GM18502 (cell line): ENCODE measurements around the gene IFFO2.
"Not testable (repeated sequence)": the region's sequence is repeated elsewhere in the genome, so short reads cannot be mapped to it uniquely, and the experiment has no call there.

Experiments used
- ATAC-seq: cut with Tn5 transposase; IDR thresholded peaks from one replicate; pipeline ENCODE4 v1.9.1; 2021; ENCODE audit warnings: mild to moderate bottlenecking; ENCODE audit not compliant: unreplicated experiment, poor library complexity

Gene IFFO2

DNA sequence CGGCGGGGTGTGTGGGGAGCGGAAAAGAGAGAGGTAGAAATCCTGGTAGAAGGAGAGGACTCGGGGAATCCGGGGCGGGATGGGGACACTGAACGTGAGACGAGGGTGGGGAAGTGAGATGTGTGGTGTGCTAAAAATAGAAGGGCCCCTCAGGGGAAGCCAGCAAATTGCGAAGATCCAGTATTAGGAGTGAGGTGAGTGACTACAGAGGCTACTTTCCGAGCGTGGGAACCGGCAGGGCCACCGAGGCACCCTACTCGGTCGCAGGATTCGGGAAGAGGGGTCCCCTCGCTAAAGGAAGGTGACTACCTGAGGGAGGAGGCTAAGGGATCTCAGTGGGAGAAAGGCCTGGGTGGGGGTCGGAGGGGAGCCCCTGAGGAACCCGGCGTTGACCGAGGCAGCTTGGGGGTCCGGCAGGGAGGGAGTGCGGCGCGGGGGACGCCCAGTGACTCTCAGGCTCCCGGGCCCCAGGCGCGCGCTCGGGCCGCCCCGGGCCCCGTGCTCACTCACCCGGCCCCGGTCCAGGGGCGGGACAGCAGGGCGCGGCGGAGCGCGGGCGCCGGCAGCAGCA, 54.4 kb downstream of the IFFO2 start:
- no peak for ATAC-seq

DNA sequence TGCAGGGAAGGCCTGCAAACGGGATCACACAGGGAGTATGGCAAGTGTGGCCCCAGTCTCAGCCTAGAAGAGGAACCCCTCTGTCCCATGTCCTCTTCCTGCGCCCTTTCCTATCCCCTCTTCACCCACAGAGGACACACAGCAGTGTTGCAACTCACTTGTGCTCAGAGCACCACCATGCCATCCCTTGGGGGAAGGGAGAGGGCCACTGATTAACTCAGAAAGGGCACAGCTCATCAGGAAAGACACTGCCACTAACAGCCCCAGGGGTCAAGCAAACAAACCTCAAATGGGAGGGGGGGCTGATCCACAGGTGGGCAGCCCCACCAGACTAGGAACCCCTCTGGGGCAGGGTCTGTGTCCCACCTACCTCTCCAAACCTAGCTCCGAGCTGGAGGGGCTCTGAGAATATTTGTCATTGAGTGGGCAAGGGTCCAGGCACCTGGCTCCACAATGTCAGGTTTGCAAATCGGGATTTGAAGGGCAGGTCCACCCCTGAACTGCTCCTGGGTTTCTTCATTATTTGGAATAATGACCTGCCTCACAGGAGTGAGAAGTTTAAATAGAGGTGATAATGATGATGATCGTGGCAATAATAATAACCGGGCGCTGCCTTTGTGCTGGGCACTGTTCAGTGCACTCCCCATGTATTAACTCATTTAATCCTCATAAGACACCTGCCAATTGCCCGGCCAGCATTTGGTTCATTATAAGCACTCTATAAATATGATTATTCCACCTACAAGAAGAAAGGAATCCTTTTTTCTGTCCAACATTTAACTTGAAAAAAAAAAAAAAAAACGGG, 55.1 kb downstream of the IFFO2 start:
- ATAC-seq = no peak

DNA sequence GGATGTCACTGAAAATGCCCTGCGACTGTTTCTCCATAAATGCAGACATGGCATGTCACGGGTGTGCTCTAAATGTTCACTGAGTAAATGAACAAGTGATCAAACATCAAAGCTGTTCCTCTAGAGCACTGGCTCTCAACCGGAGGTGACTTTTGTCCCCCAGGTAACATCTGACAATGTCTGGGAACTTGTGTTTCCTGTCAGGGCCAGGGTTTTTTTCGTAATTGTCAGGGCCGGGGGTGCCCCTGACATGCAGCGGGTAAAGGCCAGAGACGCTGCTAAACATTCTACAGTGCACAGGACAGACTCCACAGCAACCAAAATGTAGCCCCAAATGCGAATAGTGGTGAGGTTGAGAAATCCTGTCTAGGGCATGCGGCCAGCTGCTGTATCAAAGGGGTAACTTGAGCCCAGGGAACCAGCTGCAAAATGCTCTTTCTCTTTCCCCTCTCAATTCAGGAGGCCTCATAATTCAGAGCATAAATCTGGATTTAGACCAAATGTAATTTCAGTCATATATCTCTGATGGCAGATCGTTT, 56.1 kb downstream of the IFFO2 start:
- no peak for ATAC-seq

DNA sequence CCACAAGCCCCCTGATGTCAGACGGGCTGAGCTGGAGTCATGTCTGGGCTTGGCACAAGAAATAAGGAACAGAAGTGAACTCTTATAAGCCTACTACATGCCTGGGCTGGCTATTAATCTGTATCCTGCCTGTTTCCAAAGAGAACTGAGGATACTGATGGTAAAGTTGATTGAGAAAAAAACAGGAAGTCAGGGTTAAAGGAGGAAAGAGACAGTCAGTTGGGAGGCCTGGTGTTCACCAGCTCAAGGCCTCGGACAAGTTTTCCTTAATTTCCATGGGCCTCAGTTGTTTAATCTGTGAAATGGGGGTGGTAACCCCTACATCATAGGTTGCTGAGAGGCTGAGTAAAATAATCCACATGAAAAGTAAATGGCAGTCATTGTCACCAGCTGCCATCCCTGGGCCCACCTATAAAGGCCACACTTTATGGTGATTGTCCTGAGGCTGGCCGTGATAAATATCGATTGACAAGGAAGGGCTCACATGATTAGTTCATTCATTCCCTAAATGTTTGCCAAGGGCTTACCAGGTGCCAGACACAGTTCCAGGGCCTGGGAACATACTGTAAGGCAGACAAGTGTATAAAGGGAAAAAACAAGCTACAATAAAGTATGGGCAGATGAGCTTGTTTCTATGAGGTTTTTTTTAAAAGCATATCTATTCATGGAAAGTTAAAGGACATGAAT, 57.0 kb downstream of the IFFO2 start:
- no peak for ATAC-seq

DNA sequence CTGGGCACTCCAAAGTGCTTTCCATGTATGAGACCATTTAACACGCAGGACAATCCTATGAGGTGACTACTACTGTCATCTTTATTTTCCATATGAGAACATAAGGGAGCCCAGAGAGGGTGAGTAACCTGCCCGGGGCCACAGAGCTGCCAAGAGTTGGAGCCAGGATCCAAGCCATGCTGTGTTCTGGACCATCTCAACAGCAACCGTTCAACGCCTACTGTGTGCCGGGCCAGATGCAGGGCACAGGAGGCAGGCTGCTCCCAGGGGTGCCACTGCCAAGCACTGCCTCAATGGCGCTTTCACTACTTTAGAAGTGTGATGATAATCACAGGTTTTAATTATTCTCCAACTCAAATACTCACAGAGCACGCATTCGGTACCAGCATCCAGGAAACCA, 57.9 kb downstream of the IFFO2 start:
- ATAC-seq = no peak

DNA sequence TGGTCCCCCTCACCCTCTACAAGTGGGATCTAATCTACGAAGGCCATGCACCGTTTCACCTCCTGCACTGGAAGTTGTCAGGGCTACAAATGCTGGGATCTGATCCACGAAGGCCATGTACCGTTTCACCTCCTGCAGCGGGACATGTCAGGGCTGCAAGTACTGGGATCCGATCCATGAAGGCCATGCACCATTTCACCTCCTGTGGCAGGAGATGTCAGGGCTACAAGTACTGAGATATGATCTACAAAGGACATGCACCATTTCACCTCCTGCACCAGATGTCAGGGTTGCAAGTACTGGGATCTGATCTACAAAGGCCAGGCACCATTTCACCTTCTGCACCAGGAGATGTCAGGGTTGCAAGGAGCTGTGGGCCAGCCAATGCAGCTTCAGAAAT, 61.2 kb downstream of the IFFO2 start:
- ATAC-seq = no peak

DNA sequence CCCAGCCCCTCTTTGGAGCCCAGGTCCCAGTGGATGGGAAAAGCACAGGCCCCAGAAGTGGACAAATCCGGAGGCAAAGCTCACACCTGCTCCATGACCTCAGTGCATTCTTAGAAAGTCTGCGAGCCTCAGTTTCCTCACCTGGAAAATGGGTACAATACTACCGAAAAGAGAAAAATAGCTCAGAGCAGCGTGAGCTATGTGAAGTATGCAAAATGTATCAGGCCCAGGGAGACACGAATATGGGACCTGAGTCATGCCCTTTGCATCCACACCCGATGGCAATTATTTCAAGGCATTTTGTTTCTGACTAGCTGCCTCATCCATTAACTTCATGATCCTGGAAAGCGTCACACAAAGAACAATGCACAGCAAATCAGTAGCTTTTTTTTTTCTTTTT, 63.4 kb downstream of the IFFO2 start:
- ATAC-seq = no peak

DNA sequence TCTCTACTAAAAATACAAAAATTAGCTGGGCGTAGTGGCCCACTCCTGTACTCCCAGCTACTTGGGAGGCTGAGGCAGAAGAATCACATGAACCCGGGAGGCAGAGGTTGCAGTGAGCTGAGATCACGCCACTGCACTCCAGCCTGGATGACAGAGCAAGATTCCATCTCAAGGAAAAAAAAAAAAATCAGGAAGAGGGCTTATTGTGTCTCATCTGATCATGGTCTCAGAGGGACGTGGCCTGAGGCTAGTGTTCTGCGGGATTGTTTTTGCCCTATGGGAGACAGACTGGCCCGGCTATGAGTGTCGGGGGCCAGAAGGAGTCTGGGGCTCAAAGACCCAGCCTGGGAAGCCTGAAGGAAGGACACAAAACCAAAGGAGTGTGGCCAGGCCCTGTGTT, 64.6 kb downstream of the IFFO2 start:
- not testable (repeated sequence) for ATAC-seq

DNA sequence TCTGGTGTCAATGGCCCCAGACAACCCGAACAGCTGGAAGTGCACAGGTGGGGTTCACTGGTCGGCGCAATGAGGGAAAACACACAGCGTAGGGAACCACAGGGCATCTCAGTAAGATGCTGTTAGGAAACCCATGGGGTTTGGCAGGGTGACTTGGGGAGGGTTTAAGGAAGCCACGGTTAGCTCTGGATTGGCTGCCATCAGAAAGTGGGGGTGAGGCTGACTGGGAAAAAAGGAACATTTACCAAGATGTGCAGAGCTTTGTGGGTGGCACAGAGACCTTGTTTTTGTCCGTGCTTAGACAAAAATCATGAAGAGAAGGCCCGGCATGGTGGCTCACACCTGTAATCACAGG, 65.1 kb downstream of the IFFO2 start:
- no peak for ATAC-seq

DNA sequence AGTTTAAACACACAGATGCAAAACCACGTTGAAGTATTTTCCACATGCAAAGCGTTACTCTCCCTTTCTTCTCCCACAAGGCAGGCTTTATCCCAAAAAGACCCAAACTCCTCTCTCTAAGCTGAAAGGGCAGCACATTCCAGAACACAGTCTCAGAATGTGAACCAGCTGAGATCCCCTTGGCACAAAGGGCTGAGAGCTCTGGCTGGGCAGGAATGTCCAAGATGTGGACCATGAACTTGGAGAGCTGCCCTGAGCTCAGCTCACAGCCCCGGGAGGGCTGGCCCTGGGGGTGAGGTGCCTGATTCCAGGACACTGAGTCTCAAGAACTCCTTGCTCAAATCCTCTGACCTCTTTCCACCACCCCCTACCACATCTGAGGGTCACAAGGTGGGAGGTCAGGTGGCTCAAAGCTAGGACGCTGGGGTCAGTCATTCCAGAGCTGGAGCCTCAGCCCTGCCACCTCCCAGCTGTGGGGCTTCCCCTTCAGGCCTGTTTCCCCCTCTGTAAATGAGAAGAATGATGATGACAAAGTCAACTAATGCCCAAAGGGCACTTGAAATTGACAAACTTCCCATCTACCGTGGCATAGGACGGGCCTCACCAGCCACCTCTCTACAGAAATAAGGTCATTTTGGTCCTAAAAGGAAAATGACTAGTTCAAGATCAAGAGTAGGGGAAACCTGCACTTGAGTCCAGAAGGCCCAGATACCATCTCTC, 65.6 kb downstream of the IFFO2 start:
- no peak for ATAC-seq

DNA sequence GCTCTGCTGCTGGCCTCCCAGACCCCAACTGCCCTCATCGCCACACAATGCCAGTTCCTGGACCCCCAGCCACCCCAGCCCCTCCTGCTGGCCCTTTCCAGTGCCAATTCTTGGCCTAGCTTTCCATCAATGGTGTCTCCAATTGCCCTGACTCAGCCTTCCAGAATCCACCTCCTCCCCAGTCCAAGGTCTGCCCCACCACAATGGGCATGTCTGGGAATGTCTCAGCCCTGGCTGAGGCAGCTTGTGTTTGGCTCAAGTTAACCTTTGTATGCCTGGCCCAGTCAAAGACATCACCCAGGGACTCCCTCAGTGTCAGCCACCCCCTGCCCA, 70.5 kb downstream of the IFFO2 start:
- ATAC-seq = no peak

DNA sequence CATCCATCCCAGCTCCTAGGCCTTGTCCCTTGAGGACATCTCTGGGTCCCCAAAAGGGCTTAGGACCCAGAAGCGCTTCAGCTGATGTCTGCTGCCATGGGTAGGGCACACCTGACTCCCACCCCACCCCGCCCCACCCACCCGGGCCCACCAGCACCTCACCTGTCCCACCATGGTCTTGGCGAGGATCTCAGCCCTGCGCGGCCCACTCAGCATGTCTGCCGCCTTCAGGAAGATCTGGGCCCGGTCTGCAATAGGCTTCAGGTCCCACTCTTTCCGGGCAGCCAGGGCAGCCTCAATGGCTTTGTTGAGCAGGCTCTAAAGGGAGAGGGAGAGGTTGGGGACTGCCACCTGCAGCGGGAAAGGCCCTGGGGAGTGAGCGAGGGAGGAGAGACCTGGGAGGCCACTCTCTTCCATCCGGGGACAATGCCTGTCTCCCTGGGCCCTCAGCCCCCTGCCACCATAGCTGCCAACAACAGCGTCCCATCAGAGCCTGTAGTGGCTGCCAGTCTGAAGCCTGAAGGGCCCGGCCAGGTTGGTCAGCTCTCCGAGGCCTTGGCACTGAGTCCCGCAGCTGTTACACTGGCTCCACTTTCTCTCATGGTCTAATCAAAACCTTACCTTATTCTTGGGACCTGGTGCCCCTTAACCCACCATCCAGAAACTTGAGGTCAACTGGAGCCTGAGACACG, 71.0 kb downstream of the IFFO2 start:
- ATAC-seq = no peak

DNA sequence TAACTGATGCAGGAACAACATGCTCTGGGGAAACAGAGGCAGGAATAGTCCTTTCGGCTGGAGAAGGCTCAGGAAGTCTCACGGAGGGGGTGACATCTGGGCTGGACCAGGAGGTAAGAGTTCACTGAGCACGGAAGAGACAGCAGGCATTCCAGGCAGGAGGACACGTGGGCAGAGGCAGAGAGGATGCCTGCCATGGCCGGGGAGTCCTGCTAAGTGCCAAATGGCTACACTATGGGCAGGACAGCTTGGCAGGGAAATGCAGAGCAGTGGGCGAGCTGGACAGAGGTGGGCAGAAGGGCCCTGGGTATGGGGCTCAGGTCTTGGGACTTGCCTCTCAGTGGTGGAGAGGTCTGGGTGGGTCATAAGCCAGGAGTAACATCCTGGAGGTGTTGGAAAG, 71.7 kb downstream of the IFFO2 start:
- no peak for ATAC-seq

DNA sequence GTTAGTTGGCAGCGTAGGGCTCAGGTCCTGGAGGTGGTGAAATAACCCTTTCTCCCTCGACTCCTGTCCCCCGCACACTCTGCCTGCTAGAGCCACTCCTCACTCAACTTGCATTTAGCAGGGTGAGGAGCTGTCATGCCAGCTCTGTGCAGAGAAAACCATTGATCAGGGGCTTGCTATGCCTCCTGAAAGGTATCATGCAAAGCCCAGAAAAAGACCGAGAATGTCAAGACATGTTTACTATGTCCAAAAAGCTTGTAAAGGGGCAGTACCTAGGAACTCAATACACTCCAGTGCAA, 72.1 kb downstream of the IFFO2 start:
- no peak for ATAC-seq

DNA sequence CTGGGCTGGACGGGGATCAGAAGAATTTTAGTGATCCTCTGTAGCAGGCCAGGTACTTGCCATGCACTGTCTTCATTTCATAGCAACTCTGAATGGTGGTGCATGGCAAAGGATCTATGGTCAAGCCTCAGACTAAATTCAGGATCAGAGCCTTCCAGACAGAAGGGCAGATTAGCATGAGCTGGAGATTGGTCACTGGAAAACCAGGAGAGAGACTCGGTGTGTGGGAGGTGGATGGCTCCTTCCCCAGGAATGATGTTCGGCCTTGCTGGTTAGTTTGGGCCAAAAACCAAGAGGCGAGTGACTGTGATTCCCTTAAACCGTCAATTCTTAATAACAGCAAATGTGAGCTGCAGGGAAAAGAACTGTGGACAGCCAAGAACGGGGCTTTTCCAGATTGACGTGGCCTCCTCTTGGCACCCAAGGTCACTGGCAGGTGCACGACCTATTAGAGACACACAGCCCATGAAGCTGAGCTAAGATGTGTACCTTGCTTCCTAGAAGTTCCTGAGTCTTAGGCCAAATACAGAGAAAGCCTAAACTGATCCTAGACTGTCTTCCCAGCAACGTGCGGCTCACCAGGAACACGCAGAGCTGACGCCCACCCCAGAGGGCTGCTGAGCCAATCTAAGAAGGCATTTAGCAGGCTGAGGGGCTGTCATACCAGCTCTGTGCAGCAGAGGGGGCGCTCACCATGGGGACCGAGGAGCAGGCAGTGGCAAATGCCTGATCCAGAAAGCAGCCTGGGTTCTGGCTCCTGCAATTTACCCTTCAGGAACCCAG, 72.6 kb downstream of the IFFO2 start:
- ATAC-seq = no peak

DNA sequence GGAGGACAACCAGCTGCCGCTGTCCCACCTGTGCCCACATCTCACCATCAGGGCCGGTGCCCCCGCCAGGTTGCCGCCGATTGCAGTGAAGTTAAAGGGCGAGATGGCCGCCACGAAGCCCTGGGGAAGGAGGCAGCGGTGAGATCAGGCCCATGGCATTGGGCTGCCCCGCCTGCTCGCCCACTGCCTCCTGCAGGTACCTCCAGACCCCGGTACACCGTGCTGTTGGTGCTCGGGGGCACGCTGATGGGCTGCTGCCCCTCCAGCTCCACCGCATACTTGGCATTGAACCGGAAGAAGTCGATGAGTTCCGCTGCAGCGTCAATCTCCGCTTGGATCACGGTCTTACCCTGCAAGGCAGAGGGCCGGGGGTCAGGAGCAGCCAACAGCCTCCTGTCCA, 73.4 kb downstream of the IFFO2 start:
- ATAC-seq = no peak

DNA sequence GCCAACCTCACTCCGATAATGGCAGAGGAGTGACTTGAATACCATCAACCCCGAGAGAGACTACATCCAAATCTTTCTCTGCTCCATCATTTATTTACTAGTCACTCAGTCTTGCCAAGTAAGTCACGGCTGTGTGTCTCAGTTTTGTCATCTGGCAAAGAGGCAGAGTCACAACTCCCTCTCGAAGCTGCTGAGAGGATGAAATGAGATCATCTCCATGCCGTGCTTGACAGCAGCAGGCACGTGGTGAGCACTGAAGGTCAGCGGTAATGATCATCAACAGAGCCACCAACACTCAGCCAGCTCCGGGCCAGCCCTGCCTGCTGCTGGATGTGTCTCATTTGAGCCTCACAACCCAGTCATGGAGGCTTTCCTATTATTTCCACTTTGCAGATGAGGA, 74.0 kb downstream of the IFFO2 start:
- ATAC-seq = no peak

DNA sequence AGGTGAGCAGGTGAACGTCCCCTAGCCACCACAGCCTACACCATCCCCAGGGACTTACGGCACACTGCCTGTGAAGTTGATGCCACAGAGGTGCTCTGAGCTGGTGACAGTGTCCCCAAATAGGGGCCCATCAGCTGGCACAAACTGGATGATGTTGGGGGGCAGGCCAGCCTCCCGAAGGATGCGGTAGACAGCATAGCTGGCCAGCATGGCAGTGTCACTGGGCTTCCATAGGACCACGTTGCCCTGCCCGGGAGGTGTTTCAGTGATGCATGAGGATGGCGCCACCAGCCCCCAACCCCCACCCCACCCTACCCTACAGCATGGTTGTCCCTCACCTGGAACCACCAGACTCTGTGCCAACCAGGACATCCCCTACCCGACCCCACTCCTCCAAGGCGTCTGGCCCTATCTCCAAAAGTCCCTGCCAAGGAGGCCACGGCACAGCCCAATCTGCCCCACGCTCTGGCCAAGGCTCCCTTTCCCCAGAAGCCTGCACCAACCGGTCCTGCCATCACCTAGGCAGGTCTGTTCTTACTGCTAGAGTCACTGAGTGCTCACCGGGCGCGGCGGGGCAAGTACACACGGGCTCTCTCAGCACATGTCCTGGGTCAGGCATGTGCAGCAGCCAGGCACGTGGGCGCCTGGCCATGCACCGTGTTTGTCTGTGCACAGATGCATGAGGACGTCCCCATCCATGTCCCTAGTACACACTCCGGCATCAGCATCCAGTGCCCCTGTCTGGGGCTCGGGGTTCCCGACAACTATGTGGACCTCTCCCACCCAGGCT, 74.6 kb downstream of the IFFO2 start:
- ATAC-seq = no peak

DNA sequence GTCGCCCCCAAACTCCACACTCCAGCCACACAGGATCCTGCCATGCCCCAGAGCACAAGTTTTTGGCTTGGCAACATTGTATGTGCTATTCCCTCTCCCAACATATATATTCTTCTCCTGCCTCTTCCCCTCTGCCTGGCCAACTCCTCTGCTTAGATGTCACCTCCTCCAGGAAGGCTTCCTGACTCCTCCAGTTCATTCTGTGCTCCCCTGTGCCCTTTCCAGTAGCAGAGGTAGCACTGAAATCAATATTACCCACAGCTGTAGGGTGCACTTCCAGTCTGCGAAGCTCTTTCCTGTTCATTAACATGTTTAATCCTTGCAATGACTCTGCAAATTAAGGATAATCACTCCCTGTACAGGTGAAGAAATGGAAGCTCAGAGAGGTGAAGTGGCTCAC, 75.3 kb downstream of the IFFO2 start:
- ATAC-seq = no peak
